Measurements from ENCODE around the gene GPX5. TPM values are rescaled to one million over a fixed set of nuclear protein-coding genes. Genes with fewer than 3 reads are reported as not detected.

GPX5 gene
- total RNA-seq, 1 experiment from 2014 or later = not detected

DNA sequence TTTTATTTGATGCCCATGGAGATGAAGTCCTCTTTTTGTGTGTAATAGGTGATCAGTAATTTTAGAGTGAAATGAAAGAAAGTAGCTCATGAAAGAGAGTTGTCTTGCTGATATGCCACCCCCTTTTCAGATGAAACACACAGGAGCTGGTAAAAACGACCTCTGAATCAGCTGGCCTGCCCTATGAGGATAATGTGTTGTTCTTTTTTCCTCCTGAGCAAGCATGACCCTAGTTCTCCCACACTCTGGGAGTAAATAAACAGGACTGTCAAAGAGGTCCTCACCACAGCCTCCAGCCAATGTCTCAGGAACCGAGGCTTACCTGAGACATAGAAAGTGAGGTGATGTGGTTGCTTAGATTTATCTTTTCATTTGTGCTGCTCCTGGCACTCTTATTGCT is 29.5 kb downstream of the GPX5 start:
- Histone ChIP-seq H3K79me2 (ENCODE audit: low read length) (no peaks in the 10 kb centered on the region), H3K4me2 (ENCODE audit: low read depth, low read length, poor library complexity, severe bottlenecking) (no peak overlapping the region), H3K4me1 (ENCODE audit: low read length) (peaks cover 5% of the 10 kb centered on the region; the same call in 1 of the 2 replicates), H3K9me2 (replicated peaks; ENCODE audit: insufficient read depth, low read length) (no peaks in the 10 kb centered on the region), H3K27me3 (ENCODE audit: low read length) (no peaks in the 10 kb centered on the region), H2AFZ (ENCODE audit: low read length) (no peak overlapping the region), H3K4me3 (ENCODE audit: low read length) (no peak overlapping the region), H4K20me1 (ENCODE audit: insufficient read depth, low read depth, low read length) (no peaks in the 10 kb centered on the region), H3K9me3 (ENCODE audit: low read length) (no peaks in the 10 kb centered on the region), H3K9ac (ENCODE audit: low read length) (no peak overlapping the region), H3K36me3 (ENCODE audit: insufficient read depth, low read length) (no peaks in the 10 kb centered on the region), H3K27ac (ENCODE audit: low read length) (no peak overlapping the region)
- DNase-seq = no peak

DNA sequence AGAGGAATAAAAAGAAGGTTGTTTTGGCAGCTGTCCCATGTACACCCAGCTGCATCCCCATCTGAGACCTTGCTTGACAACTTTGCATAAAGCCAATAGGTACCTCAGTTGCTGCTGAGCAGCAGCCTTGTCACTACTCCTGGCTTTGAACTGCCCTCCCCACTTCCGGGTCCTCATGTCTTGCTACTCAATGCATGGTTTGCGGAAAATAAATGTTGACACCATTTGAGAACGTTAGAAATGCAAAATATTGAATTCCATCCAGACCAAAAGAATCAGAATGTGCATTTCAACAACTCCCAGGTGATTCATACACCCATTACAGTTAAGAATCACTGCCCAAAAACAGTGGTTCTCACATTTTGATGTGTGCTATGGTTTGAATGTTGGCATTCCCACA is 32.9 kb downstream of the GPX5 start:
- Histone ChIP-seq H3K9me2 (replicated peaks; ENCODE audit: insufficient read depth, low read length) (no peaks in the 10 kb centered on the region), H3K79me2 (ENCODE audit: low read length) (no peaks in the 10 kb centered on the region), H3K9me3 (ENCODE audit: low read length) (no peaks in the 10 kb centered on the region), H3K4me1 (ENCODE audit: low read length) (peaks cover 5% of the 10 kb centered on the region; the same call in 1 of the 2 replicates), H3K36me3 (ENCODE audit: insufficient read depth, low read length) (no peaks in the 10 kb centered on the region), H3K9ac (ENCODE audit: low read length) (no peak overlapping the region), H4K20me1 (ENCODE audit: insufficient read depth, low read depth, low read length) (no peaks in the 10 kb centered on the region), H3K27me3 (ENCODE audit: low read length) (no peaks in the 10 kb centered on the region), H3K4me2 (ENCODE audit: low read depth, low read length, poor library complexity, severe bottlenecking) (no peak overlapping the region), H3K4me3 (ENCODE audit: low read length) (no peak overlapping the region), H3K27ac (ENCODE audit: low read length) (no peak overlapping the region), H2AFZ (ENCODE audit: low read length) (peak overlapping the region; percentile 30; the same call in 1 of the 2 replicates)
- DNase-seq = no peak

DNA sequence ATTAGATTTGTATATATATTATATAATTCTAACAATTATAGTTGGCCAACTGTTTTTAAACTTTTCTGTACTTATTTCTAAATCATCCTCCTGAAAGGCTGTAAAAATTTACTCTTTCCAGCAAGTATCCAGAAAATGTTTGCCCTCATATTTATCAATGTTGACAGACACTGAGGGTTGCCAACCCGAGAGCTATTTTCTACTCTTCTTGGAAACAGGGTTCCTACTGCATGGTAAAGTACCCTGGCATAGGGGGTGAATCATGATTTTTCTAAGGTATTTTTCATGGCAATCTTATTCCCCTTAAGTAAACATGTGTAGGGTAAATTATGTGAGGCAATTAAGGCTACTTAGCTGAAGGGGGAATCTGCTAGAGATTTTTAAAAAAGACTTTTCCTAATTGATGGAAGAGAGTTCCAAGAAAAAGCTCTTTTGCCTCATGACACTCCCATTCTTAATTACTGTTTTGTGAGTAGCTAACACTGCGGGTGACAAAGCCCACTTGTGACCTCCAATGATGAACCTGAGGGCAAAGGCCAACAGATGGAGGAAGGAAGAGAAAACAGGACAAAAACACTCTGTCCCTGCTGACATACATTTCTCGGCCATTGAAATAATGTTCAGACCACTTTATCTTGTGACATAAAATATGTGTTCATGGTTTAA is 37.9 kb downstream of the GPX5 start:
- no peak overlapping the region for H2AFZ ChIP-seq (ENCODE audit: low read length)
- DNase-seq = no peak
- H3K4me3 ChIP-seq (ENCODE audit: low read length) = no peak overlapping the region
- H3K4me2 ChIP-seq (ENCODE audit: low read depth, low read length, poor library complexity, severe bottlenecking) = no peak overlapping the region
- no peaks in the 10 kb centered on the region for H3K36me3 ChIP-seq (ENCODE audit: insufficient read depth, low read length)
- peaks cover 2% of the 10 kb centered on the region; the same call in 1 of the 2 replicates for H3K4me1 ChIP-seq (ENCODE audit: low read length)
- no peaks in the 10 kb centered on the region for H3K79me2 ChIP-seq (ENCODE audit: low read length)
- H3K9ac ChIP-seq (ENCODE audit: low read length) = no peak overlapping the region
- no peak overlapping the region for H3K27ac ChIP-seq (ENCODE audit: low read length)
- no peaks in the 10 kb centered on the region for H3K9me2 ChIP-seq (replicated peaks; ENCODE audit: insufficient read depth, low read length)
- no peaks in the 10 kb centered on the region for H3K9me3 ChIP-seq (ENCODE audit: low read length)
- no peaks in the 10 kb centered on the region for H4K20me1 ChIP-seq (ENCODE audit: insufficient read depth, low read depth, low read length)
- H3K27me3 ChIP-seq (ENCODE audit: low read length) = no peaks in the 10 kb centered on the region

DNA sequence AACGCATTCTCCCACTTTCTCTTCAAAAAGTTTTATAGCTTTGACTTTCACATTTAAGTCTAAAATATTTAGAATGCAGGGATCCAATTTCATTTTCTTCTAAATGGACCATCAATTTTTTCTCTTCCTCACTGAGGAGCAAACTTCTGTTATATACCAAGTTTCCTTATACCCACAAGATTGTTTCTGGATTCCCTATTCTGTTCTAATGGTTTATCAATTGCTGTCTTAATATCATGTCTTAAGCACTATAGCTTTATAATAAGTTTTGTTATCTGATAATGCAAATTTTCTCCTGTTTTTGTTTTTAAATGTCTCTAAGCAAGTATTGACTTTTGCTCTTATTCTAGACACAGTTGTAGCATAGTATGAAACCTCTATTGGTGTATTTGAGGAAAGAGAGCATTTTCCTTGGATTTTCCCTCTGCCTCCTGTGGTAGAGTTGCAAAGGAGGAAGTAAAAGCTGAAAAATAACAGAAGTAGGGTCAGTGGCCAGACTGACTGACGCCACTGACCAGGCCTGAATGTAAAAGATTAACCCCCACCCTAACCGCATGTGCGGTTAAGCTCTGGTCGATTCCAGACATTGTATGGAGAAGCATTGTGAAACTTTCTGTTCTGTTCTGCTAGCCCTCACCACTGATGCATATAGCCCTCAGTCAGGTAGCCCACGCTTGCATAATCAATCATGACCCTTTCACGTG is 40.3 kb downstream of the GPX5 start:
- Histone ChIP-seq H3K27me3 (ENCODE audit: low read length) (no peaks in the 10 kb centered on the region), H3K4me3 (ENCODE audit: low read length) (no peak overlapping the region), H3K4me2 (ENCODE audit: low read depth, low read length, poor library complexity, severe bottlenecking) (no peak overlapping the region), H3K9me2 (replicated peaks; ENCODE audit: insufficient read depth, low read length) (no peaks in the 10 kb centered on the region), H2AFZ (ENCODE audit: low read length) (no peak overlapping the region), H3K79me2 (ENCODE audit: low read length) (no peaks in the 10 kb centered on the region), H3K9me3 (ENCODE audit: low read length) (no peaks in the 10 kb centered on the region), H3K9ac (ENCODE audit: low read length) (no peak overlapping the region), H3K4me1 (ENCODE audit: low read length) (no peaks in the 10 kb centered on the region), H4K20me1 (ENCODE audit: insufficient read depth, low read depth, low read length) (no peaks in the 10 kb centered on the region), H3K27ac (ENCODE audit: low read length) (no peak overlapping the region), H3K36me3 (ENCODE audit: insufficient read depth, low read length) (no peaks in the 10 kb centered on the region)
- no peak for DNase-seq

DNA sequence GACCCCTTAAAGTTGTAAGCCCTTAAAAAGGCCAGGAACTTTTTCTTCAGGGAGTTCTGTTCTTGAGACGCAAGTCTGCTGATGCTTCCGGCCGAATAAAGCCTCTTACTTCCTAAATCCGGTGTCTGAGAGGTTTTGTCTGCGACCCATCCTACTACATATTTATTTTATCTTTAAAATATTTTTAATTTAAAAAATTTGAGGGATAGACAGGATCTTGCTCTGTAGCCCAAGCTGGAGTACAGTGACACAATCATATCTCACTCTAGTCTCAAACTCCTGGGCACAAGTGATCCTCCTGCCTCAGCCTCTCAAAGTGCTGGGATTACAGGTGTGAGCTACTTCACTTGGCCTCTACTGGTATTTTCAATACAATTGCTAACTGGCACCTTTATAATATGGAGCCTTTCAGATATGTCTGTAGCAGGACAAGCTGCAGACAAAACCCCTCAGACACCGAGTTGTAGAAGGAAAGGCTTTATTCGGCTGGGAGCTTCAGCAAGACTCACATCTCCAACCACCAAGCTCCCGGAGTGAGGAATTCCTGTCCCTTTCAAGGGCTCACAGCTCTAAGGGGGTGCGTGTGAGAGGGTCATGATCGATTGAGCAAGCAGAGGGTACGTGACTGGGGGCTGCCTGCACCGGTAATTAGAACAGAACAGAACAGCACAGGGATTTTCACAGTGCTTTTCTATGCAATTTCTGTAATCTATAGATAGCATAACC is 41.0 kb downstream of the GPX5 start:
- Histone ChIP-seq H3K4me1 (ENCODE audit: low read length) (no peaks in the 10 kb centered on the region), H4K20me1 (ENCODE audit: insufficient read depth, low read depth, low read length) (no peaks in the 10 kb centered on the region), H3K27me3 (ENCODE audit: low read length) (no peaks in the 10 kb centered on the region), H3K36me3 (ENCODE audit: insufficient read depth, low read length) (no peaks in the 10 kb centered on the region), H3K9ac (ENCODE audit: low read length) (no peak overlapping the region), H3K9me3 (ENCODE audit: low read length) (no peaks in the 10 kb centered on the region), H3K4me3 (ENCODE audit: low read length) (no peak overlapping the region), H3K79me2 (ENCODE audit: low read length) (no peaks in the 10 kb centered on the region), H3K4me2 (ENCODE audit: low read depth, low read length, poor library complexity, severe bottlenecking) (no peak overlapping the region), H2AFZ (ENCODE audit: low read length) (no peak overlapping the region), H3K9me2 (replicated peaks; ENCODE audit: insufficient read depth, low read length) (no peaks in the 10 kb centered on the region), H3K27ac (ENCODE audit: low read length) (no peak overlapping the region)
- DNase-seq = no peak

DNA sequence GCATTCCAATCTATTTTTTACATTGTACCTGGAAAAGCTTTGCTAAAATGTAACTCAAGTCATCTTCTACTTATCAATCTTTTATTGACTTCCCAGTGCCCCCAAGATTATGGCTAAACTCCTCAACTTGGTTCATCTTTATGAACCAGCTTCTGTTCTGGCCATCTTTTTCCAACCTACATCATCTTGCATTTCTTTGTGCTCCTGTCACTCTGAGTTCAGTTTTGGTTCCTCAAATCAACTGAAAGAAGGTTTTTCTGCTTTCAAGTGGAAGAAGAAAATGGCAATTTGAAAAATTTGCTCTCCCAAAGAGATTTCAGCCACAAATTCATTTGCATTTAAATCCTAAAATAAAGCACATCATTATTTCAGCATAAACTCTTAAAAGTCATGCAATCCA is 41.8 kb downstream of the GPX5 start:
- H4K20me1 ChIP-seq (ENCODE audit: insufficient read depth, low read depth, low read length) = no peaks in the 10 kb centered on the region
- H3K4me1 ChIP-seq (ENCODE audit: low read length) = no peaks in the 10 kb centered on the region
- no peak overlapping the region for H3K4me2 ChIP-seq (ENCODE audit: low read depth, low read length, poor library complexity, severe bottlenecking)
- no peaks in the 10 kb centered on the region for H3K36me3 ChIP-seq (ENCODE audit: insufficient read depth, low read length)
- no peaks in the 10 kb centered on the region for H3K79me2 ChIP-seq (ENCODE audit: low read length)
- no peaks in the 10 kb centered on the region for H3K9me3 ChIP-seq (ENCODE audit: low read length)
- H3K4me3 ChIP-seq (ENCODE audit: low read length) = no peak overlapping the region
- H3K9ac ChIP-seq (ENCODE audit: low read length) = no peak overlapping the region
- H2AFZ ChIP-seq (ENCODE audit: low read length) = no peak overlapping the region
- H3K27me3 ChIP-seq (ENCODE audit: low read length) = no peaks in the 10 kb centered on the region
- no peaks in the 10 kb centered on the region for H3K9me2 ChIP-seq (replicated peaks; ENCODE audit: insufficient read depth, low read length)
- no peak overlapping the region for H3K27ac ChIP-seq (ENCODE audit: low read length)
- no peak for DNase-seq

DNA sequence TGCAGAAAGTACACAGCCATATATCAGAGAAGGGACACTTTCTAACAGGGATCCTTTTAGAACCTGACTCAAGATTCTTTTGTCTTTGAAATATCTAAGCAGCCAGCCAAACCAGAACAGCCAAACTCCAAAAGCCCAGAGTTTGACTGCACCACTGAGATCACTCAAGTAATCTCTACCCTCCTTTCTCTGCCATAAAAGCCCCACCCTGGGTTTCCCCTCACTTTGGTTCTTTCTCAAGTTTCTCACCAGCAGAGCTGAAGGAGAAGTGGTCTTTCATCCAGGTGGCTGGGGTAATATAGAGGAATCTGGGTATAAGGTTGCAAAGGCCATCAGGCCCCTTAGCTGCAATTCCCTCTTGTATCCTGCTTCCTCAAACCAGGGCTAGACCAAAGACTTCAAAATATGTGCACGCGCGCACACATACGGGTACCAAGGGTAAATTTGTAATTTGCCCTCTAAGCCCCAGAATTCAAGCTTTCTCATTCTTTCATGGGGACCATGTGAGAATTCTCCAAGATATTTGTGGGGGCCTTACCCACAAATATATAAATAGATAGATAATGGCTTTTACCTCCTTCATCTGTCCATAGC is 42.9 kb downstream of the GPX5 start:
- H3K36me3 ChIP-seq (ENCODE audit: insufficient read depth, low read length) = no peaks in the 10 kb centered on the region
- no peak for DNase-seq
- H3K27ac ChIP-seq (ENCODE audit: low read length) = no peak overlapping the region
- no peaks in the 10 kb centered on the region for H3K9me3 ChIP-seq (ENCODE audit: low read length)
- H3K79me2 ChIP-seq (ENCODE audit: low read length) = no peaks in the 10 kb centered on the region
- H4K20me1 ChIP-seq (ENCODE audit: insufficient read depth, low read depth, low read length) = no peaks in the 10 kb centered on the region
- no peak overlapping the region for H3K4me2 ChIP-seq (ENCODE audit: low read depth, low read length, poor library complexity, severe bottlenecking)
- H3K9ac ChIP-seq (ENCODE audit: low read length) = no peak overlapping the region
- no peak overlapping the region for H3K4me3 ChIP-seq (ENCODE audit: low read length)
- H3K9me2 ChIP-seq (replicated peaks; ENCODE audit: insufficient read depth, low read length) = no peaks in the 10 kb centered on the region
- no peaks in the 10 kb centered on the region for H3K4me1 ChIP-seq (ENCODE audit: low read length)
- no peak overlapping the region for H2AFZ ChIP-seq (ENCODE audit: low read length)
- no peaks in the 10 kb centered on the region for H3K27me3 ChIP-seq (ENCODE audit: low read length)

DNA sequence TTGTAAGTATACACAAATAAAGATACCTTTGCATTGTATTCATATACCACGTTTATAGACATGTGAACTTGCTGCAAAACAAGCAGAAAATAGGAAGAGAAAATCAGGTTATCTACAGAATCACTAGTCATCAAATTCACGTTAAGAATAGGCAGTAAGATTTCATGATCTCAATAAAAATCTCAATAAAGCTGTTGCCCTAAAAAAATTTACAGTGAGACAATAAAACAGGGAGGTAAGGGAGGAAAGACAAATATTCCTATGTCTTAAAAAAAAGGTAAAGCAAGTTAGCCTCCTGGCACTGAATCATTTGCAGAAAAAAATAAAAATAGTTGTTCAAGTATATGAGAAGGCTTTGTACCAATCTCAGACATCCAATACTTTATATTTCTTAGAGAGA is 44.1 kb downstream of the GPX5 start:
- Histone ChIP-seq H3K79me2 (ENCODE audit: low read length) (no peaks in the 10 kb centered on the region), H3K27me3 (ENCODE audit: low read length) (no peaks in the 10 kb centered on the region), H3K9ac (ENCODE audit: low read length) (no peak overlapping the region), H3K27ac (ENCODE audit: low read length) (no peak overlapping the region), H3K4me2 (ENCODE audit: low read depth, low read length, poor library complexity, severe bottlenecking) (no peak overlapping the region), H3K36me3 (ENCODE audit: insufficient read depth, low read length) (no peaks in the 10 kb centered on the region), H3K4me3 (ENCODE audit: low read length) (no peak overlapping the region), H3K9me3 (ENCODE audit: low read length) (no peaks in the 10 kb centered on the region), H3K4me1 (ENCODE audit: low read length) (no peaks in the 10 kb centered on the region), H4K20me1 (ENCODE audit: insufficient read depth, low read depth, low read length) (no peaks in the 10 kb centered on the region), H2AFZ (ENCODE audit: low read length) (no peak overlapping the region), H3K9me2 (replicated peaks; ENCODE audit: insufficient read depth, low read length) (no peaks in the 10 kb centered on the region)
- no peak for DNase-seq

Measured in Karpas-422 (cell line).